Glutamatergic neuron (in vitro differentiated cells): ENCODE measurements around the gene SMKR1. TPM values are rescaled to one million over a fixed set of nuclear protein-coding genes. Genes with fewer than 3 reads are reported as not detected.
"Not testable (repeated sequence)": the region's sequence is repeated elsewhere in the genome, so short reads cannot be mapped to it uniquely, and the experiment has no call there.

Experiments used
- DNase-seq: peaks from one replicate; pipeline ENCODE4 v3.0.0; 2022
- H3K27ac Mint-ChIP-seq: one replicate; pipeline ENCODE4 v1.8.0; 2020; ENCODE audit warnings: mild to moderate bottlenecking, mixed read lengths, inconsistent platforms; ENCODE audit not compliant: unreplicated experiment
- H3K27me3 Mint-ChIP-seq: one replicate; pipeline ENCODE4 v1.8.0; 2020; ENCODE audit warnings: mild to moderate bottlenecking, moderate library complexity, mixed read lengths, inconsistent platforms; ENCODE audit not compliant: unreplicated experiment
- H3K36me3 Mint-ChIP-seq: one replicate; pipeline ENCODE4 v1.8.0; 2020; ENCODE audit warnings: mild to moderate bottlenecking, mixed read lengths, inconsistent platforms; ENCODE audit not compliant: unreplicated experiment
- H3K4me1 Mint-ChIP-seq: one replicate; pipeline ENCODE4 v1.8.0; 2020; ENCODE audit warnings: mild to moderate bottlenecking, low read depth, mixed read lengths, inconsistent platforms; ENCODE audit not compliant: unreplicated experiment
- H3K4me3 Mint-ChIP-seq: one replicate; pipeline ENCODE4 v1.8.0; 2020; ENCODE audit warnings: mild to moderate bottlenecking, mixed read lengths, inconsistent platforms; ENCODE audit not compliant: unreplicated experiment
- H3K9me3 Mint-ChIP-seq: one replicate; pipeline ENCODE4 v1.8.0; 2020; ENCODE audit warnings: mild to moderate bottlenecking, moderate library complexity, mixed read lengths, inconsistent platforms; ENCODE audit not compliant: unreplicated experiment
- total RNA-seq: library from RNA; stranded (reverse); fragmentation: NEBNext Ultra II Directional; extraction: Animal tissue kit (Norgen Biotek cat#: 25700); gene quantifications from one replicate; pipeline ENCODE4 v1.2.1, GENCODE V29; 2021; ENCODE audit not compliant: unreplicated experiment
- TF ChIP-seq, protein P1 (sequence below): fragments of 200-600 bp; sonication (generic); IDR thresholded peaks from one replicate; pipeline ENCODE4 v1.5.0; 2021; ENCODE audit not compliant: partially characterized antibody, unreplicated experiment

SMKR1 gene
- total RNA-seq, 1 donor from 2014 or later = 0.98 TPM

DNA sequence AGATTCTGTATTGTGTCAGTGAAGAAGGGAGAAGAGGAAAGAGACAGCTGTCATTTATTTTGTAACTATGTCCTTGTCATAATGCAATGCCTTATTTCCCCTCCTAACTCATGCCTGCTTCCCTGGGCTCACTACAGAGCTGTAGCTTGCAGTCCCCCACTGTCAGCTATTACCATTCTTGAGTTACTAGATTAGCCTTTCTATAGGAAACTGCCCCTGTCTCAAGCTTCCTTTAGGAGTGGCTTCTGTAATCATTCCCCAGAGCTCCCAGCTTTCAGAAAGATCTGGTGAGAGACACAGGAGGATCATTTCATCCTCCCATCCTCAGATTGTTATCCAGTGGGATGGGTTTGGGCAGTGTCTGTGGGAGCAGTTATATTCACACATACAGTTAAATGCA is 32.4 kb upstream of the SMKR1 start:
- H3K27ac Mint-ChIP-seq = no peak overlapping the region
- no peaks in the 10 kb centered on the region for H3K9me3 Mint-ChIP-seq
- no peaks in the 10 kb centered on the region for H3K36me3 Mint-ChIP-seq
- peaks cover under 1% of the 10 kb centered on the region for H3K4me1 Mint-ChIP-seq
- no peaks in the 10 kb centered on the region for H3K27me3 Mint-ChIP-seq
- H3K4me3 Mint-ChIP-seq = no peak overlapping the region
- TF ChIP-seq, protein P1, sequence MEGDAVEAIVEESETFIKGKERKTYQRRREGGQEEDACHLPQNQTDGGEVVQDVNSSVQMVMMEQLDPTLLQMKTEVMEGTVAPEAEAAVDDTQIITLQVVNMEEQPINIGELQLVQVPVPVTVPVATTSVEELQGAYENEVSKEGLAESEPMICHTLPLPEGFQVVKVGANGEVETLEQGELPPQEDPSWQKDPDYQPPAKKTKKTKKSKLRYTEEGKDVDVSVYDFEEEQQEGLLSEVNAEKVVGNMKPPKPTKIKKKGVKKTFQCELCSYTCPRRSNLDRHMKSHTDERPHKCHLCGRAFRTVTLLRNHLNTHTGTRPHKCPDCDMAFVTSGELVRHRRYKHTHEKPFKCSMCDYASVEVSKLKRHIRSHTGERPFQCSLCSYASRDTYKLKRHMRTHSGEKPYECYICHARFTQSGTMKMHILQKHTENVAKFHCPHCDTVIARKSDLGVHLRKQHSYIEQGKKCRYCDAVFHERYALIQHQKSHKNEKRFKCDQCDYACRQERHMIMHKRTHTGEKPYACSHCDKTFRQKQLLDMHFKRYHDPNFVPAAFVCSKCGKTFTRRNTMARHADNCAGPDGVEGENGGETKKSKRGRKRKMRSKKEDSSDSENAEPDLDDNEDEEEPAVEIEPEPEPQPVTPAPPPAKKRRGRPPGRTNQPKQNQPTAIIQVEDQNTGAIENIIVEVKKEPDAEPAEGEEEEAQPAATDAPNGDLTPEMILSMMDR = no peak
- DNase-seq = no peak

DNA sequence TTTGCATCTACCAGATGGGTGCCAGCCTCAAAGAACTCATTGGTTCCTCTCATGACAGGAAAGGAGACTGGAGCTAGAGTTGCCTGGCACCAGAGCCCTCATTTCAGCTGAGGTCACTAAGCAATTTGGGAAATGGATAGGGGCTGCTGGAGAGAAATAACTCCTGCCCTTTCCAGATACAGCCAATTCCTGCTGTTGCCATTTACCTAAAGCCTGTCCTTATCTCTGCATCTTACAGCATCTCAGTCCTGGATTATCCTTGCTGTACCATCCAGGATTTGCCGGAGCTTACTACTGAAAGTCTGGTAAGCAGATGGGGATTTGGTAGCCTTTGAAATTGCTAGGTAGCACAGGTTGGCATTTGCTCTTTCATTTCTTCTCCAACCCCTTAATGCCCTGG is 31.9 kb upstream of the SMKR1 start:
- no peak overlapping the region for H3K27ac Mint-ChIP-seq
- no peak overlapping the region for H3K4me3 Mint-ChIP-seq
- TF ChIP-seq, protein P1 = no peak
- peaks cover 3% of the 10 kb centered on the region for H3K4me1 Mint-ChIP-seq
- no peaks in the 10 kb centered on the region for H3K27me3 Mint-ChIP-seq
- no peak for DNase-seq
- no peaks in the 10 kb centered on the region for H3K36me3 Mint-ChIP-seq
- no peaks in the 10 kb centered on the region for H3K9me3 Mint-ChIP-seq

DNA sequence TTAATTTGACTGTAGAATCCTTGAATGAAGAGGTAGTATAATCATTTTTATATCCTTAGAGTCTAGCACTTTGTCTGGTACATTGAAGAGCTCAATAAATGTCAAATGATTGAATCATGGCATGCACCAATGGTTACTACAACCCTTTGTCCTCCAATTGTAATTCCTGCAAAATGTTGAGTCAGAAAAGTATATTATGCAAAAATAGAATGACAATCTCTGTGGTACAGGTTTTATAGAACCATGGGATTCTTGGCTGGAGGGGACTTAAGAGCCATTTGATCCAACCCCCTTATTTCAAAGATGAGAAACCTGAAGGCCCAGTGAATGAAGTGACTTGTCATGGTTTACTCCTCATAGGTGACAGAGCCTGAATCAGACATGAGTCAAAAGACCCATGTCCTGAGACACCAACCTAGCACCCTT is 30.9 kb upstream of the SMKR1 start:
- peaks cover 3% of the 10 kb centered on the region for H3K4me1 Mint-ChIP-seq
- H3K36me3 Mint-ChIP-seq = no peaks in the 10 kb centered on the region
- no peak overlapping the region for H3K4me3 Mint-ChIP-seq
- no peak for DNase-seq
- H3K27ac Mint-ChIP-seq = no peak overlapping the region
- H3K9me3 Mint-ChIP-seq = no peaks in the 10 kb centered on the region
- no peaks in the 10 kb centered on the region for H3K27me3 Mint-ChIP-seq
- TF ChIP-seq, protein P1 = no peak

DNA sequence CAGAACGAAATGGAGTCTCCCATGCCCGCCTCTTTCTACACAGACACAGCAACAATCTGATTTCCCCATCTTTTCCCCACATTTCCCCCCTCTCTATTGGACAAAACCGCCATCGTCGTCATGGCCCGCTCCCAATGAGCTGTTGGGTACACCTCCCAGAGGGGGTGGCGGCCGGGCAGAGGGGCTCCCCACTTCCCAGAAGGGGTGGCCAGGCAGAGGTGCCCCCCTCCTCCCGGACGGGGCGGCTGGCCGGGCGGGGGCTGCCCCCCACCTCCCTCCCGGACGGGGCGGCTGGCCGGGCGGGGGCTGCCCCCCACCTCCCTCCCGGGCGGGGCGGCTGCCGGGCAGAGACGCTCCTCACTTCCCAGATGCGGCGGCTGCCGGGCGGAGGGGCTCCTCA is 26.4 kb upstream of the SMKR1 start:
- H3K27ac Mint-ChIP-seq = peak overlapping the region; percentile 77
- not testable (repeated sequence) for H3K9me3 Mint-ChIP-seq, H3K36me3 Mint-ChIP-seq, H3K27me3 Mint-ChIP-seq, DNase-seq, H3K4me1 Mint-ChIP-seq, H3K4me3 Mint-ChIP-seq

DNA sequence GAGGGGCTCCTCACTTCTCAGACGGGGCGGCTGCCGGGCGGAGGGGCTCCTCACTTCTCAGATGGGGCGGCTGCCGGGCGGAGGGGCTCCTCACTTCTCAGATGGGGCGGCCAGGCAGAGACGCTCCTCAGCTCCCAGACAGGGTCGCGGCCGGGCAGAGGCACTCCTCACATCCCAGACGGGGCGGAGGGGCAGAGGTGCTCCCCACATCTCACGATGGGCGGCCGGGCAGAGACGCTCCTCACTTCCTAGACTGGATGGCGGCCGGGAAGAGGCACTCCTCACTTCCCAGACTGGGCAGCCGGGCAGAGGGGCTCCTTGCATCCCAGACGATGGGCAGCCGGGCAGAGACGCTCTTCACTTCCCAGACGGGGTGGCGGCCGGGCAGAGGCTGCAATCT is 25.9 kb upstream of the SMKR1 start:
- not testable (repeated sequence) for H3K27me3 Mint-ChIP-seq, H3K36me3 Mint-ChIP-seq, DNase-seq, H3K4me1 Mint-ChIP-seq, H3K4me3 Mint-ChIP-seq, H3K27ac Mint-ChIP-seq, H3K9me3 Mint-ChIP-seq

DNA sequence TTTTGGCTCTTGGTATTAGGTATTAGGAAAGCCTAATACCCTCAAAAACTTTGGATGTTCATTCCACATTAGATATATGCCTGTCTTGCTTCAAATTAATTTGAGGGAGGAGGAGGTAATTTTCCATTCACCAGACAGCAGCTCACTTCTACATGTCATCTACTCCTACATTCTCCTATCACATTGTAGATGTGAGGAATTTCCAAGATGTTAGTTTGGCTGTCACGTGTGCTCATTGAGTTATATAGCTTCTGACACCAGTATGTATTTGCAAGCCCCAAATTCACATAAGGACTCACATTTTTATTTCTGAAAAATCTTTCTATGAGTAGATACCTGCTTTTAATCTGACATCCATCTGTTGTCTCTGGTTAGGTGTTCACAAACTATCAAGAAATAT is 22.5 kb upstream of the SMKR1 start:
- peaks cover 8% of the 10 kb centered on the region for H3K36me3 Mint-ChIP-seq
- peaks cover 1% of the 10 kb centered on the region for H3K9me3 Mint-ChIP-seq
- H3K27ac Mint-ChIP-seq = no peak overlapping the region
- TF ChIP-seq, protein P1 = no peak
- no peak for DNase-seq
- peaks cover 3% of the 10 kb centered on the region for H3K4me1 Mint-ChIP-seq
- no peaks in the 10 kb centered on the region for H3K27me3 Mint-ChIP-seq
- H3K4me3 Mint-ChIP-seq = no peak overlapping the region
